Neuronal stem cell (in vitro differentiated cells): ENCODE data around the gene TMEM63A.

Experiments used
- DNase-seq: peaks from one replicate; pipeline ENCODE4 v3.0.0-alpha.2; 2013; ENCODE audit warnings: low spot score
- H2AFZ ChIP-seq: one replicate; pipeline ENCODE4 v1.6.1; 2013; ENCODE audit warnings: mild to moderate bottlenecking, low read length, inconsistent platforms
- H2AK5ac ChIP-seq: 2 replicates; pipeline ENCODE4 v1.6.1; 2013; ENCODE audit warnings: low read depth, mild to moderate bottlenecking, inconsistent platforms, low read length, moderate library complexity, mixed read lengths
- H2BK120ac ChIP-seq: 2 replicates; pipeline ENCODE4 v1.6.1; 2013; ENCODE audit warnings: low read depth, mild to moderate bottlenecking, inconsistent platforms, low read length, moderate library complexity, mixed read lengths
- H2BK12ac ChIP-seq: one replicate; pipeline ENCODE4 v1.6.1; 2013; ENCODE audit warnings: low read length, inconsistent platforms
- H2BK15ac ChIP-seq: 2 replicates; pipeline ENCODE4 v1.6.1; 2013; ENCODE audit warnings: mild to moderate bottlenecking, low read length, inconsistent platforms, mixed read lengths
- H2BK5ac ChIP-seq: one replicate; pipeline ENCODE4 v1.6.1; 2013; ENCODE audit warnings: inconsistent platforms, mild to moderate bottlenecking, low read length, moderate library complexity
- H3K14ac ChIP-seq: one replicate; pipeline ENCODE4 v1.6.1; 2013; ENCODE audit warnings: low read length, inconsistent platforms
- H3K18ac ChIP-seq: 2 replicates; pipeline ENCODE4 v1.6.1; 2013; ENCODE audit warnings: low read length, inconsistent platforms
- H3K23ac ChIP-seq: 2 replicates; pipeline ENCODE4 v1.6.1; 2013; ENCODE audit warnings: low read depth, mild to moderate bottlenecking, mixed read lengths, low read length, inconsistent platforms; ENCODE audit not compliant: poor library complexity
- H3K27ac ChIP-seq: replicated peaks from 3 replicates; pipeline ENCODE4 v1.5.1; 2013; ENCODE audit warnings: low read length, inconsistent platforms
- H3K27me3 ChIP-seq, 3 experiments: 2 replicates each; pipeline ENCODE4 v1.6.1; 2013; ENCODE audit warnings: low read length in 3 of 3, mild to moderate bottlenecking in 2 of 3, inconsistent platforms in 1 of 3, low read depth in 1 of 3, mixed read lengths in 1 of 3, moderate library complexity in 1 of 3; ENCODE audit not compliant: control insufficient read depth in 3 of 3, insufficient read depth in 3 of 3
- H3K36me3 ChIP-seq, 2 donors: replicated peaks in 1 of 2; 2 replicates each; pipeline ENCODE4 v1.6.1; 2013; ENCODE audit warnings: low read length in 2 of 2; ENCODE audit not compliant: control insufficient read depth in 2 of 2, insufficient read depth in 2 of 2
- H3K4ac ChIP-seq: 2 replicates; pipeline ENCODE4 v1.6.1; 2013; ENCODE audit warnings: inconsistent platforms, mild to moderate bottlenecking, low read length, moderate library complexity
- H3K4me1 ChIP-seq, 2 donors: 1 replicate in 1 of 2; 2 replicates in 1 of 2; pipeline ENCODE4 v1.6.1; 2013; ENCODE audit warnings: low read length in 2 of 2, low read depth in 1 of 2; ENCODE audit not compliant: control insufficient read depth in 2 of 2, insufficient read depth in 1 of 2
- H3K4me2 ChIP-seq: one replicate; pipeline ENCODE4 v1.6.1; 2013; ENCODE audit warnings: mild to moderate bottlenecking, low read length, inconsistent platforms; ENCODE audit not compliant: insufficient read depth, poor library complexity, severe bottlenecking
- H3K4me3 ChIP-seq, 2 donors: 2 replicates each; pipeline ENCODE4 v1.5.1; 2013; ENCODE audit warnings: low read length in 2 of 2, mild to moderate bottlenecking in 2 of 2, inconsistent platforms in 1 of 2, moderate library complexity in 1 of 2
- H3K79me1 ChIP-seq: one replicate; pipeline ENCODE4 v1.6.1; 2013; ENCODE audit warnings: low read depth, mild to moderate bottlenecking, inconsistent platforms, low read length, moderate library complexity
- H3K9ac ChIP-seq: one replicate; pipeline ENCODE4 v1.6.1; 2013; ENCODE audit warnings: mild to moderate bottlenecking, low read depth, low read length, inconsistent platforms; ENCODE audit not compliant: poor library complexity
- H3K9me3 ChIP-seq, 2 donors: replicated peaks in 1 of 2; 2 replicates each; pipeline versions ENCODE3 to v1.6.1; 2013; ENCODE audit warnings: low read length in 2 of 2, mild to moderate bottlenecking in 2 of 2, inconsistent platforms in 1 of 2, low read depth in 1 of 2, mixed read lengths in 1 of 2, moderate library complexity in 1 of 2; ENCODE audit not compliant: control insufficient read depth in 2 of 2, insufficient read depth in 1 of 2
- H4K8ac ChIP-seq: one replicate; pipeline ENCODE4 v1.6.1; 2013; ENCODE audit warnings: low read depth, mild to moderate bottlenecking, inconsistent platforms, low read length, moderate library complexity
- H4K91ac ChIP-seq: one replicate; pipeline ENCODE4 v1.6.1; 2013; ENCODE audit warnings: low read length, low read depth, mild to moderate bottlenecking, inconsistent platforms; ENCODE audit not compliant: poor library complexity
- WGBS, 2 donors: extraction: QIAGEN DNeasy Blood & Tissue Kit; methylation state at CpG; one replicate each; pipeline ENCODE4 v1.1.7; 2013; ENCODE audit warnings: missing lambda C conversion rate in 2 of 2, mixed read lengths in 1 of 2; ENCODE audit not compliant: insufficient read length in 2 of 2, insufficient replicate concordance in 1 of 2; ENCODE audit errors: extremely low coverage in 2 of 2; 5-methylcytosine and 5-hydroxymethylcytosine counted together

TMEM63A gene

GRCh38 chr1:225899044-225899925 lies 17.1 kb upstream of the TMEM63A start:
- Histone ChIP-seq H2BK15ac (no peak overlapping the region), H3K9me3 (no peaks in the 10 kb centered on the region)

GRCh38 chr1:225897595-225898514 lies 15.7 kb upstream of the TMEM63A start:
- H3K36me3 ChIP-seq = no peaks in the 10 kb centered on the region
- H4K8ac ChIP-seq = no peak overlapping the region
- H2AFZ ChIP-seq = peak overlapping the region; percentile 23
- no peak overlapping the region for H3K4me2 ChIP-seq
- H2BK5ac ChIP-seq = no peak overlapping the region
- peak overlapping the region; percentile 13 for H2AK5ac ChIP-seq
- no peak overlapping the region for H3K9ac ChIP-seq
- no peak overlapping the region for H3K4me3 ChIP-seq
- no peaks in the 10 kb centered on the region for H3K9me3 ChIP-seq
- no peak overlapping the region for H4K91ac ChIP-seq
- no peak for DNase-seq
- no peak overlapping the region for H2BK12ac ChIP-seq
- H3K4me1 ChIP-seq = peaks cover 11 to 13% of the 10 kb centered on the region in 2 donors
- no peaks in the 10 kb centered on the region for H3K27me3 ChIP-seq
- H3K27ac ChIP-seq = no peak overlapping the region
- no peak overlapping the region for H2BK15ac ChIP-seq
- no peak overlapping the region for H3K4ac ChIP-seq
- no peak overlapping the region for H3K18ac ChIP-seq
- H3K14ac ChIP-seq = no peak overlapping the region
- H3K23ac ChIP-seq = peak overlapping the region; percentile 26
- WGBS, 2 donors = no CpG with 5 or more reads among the region's 19 CpGs
- H2BK120ac ChIP-seq = no peak overlapping the region
- no peaks in the 10 kb centered on the region for H3K79me1 ChIP-seq

More at GRCh38 chr1:225899044-225899925, 17.1 kb upstream of the TMEM63A start:
- Histone ChIP-seq H2AFZ (peak overlapping the region; percentile 13), H3K14ac (no peak overlapping the region), H2BK120ac (no peak overlapping the region), H3K4me2 (no peak overlapping the region), H3K4me1 (peaks cover 11 to 13% of the 10 kb centered on the region in 2 donors), H3K36me3 (no peaks in the 10 kb centered on the region), H3K4ac (no peak overlapping the region), H3K27ac (no peak overlapping the region), H3K27me3 (no peaks in the 10 kb centered on the region), H2BK5ac (no peak overlapping the region), H3K23ac (no peak overlapping the region), H3K79me1 (no peaks in the 10 kb centered on the region), H3K9ac (peak overlapping the region; percentile 57), H4K8ac (no peak overlapping the region), H3K18ac (peak overlapping the region; percentile 92), H3K4me3 (no peak overlapping the region), H2AK5ac (peak overlapping the region; percentile 13), H2BK12ac (no peak overlapping the region), H4K91ac (peak overlapping the region; percentile 80)
- WGBS, 2 donors = no CpG with 5 or more reads among the region's 4 CpGs
- DNase-seq = no peak

GRCh38 chr1:225896937-225897549 lies 14.9 kb upstream of the TMEM63A start:
- H3K27me3 ChIP-seq = no peaks in the 10 kb centered on the region
- H3K9me3 ChIP-seq = no peaks in the 10 kb centered on the region
- H3K18ac ChIP-seq = peak overlapping the region; percentile 52
- H3K23ac ChIP-seq = no peak overlapping the region
- no peaks in the 10 kb centered on the region for H3K79me1 ChIP-seq
- H3K14ac ChIP-seq = no peak overlapping the region
- no peak overlapping the region for H2BK5ac ChIP-seq
- no peak overlapping the region for H3K4me2 ChIP-seq
- no peak overlapping the region for H2BK12ac ChIP-seq
- peak overlapping the region; percentile 38 for H2BK15ac ChIP-seq
- H3K27ac ChIP-seq = no peak overlapping the region
- H3K4me1 ChIP-seq = peaks cover 11 to 13% of the 10 kb centered on the region in 2 donors
- no peaks in the 10 kb centered on the region for H3K36me3 ChIP-seq
- H3K4me3 ChIP-seq = no peak overlapping the region
- no CpG with 5 or more reads among the region's 7 CpGs for WGBS, 2 donors
- peak overlapping the region; percentile 51 for H3K9ac ChIP-seq
- no peak for DNase-seq
- no peak overlapping the region for H4K91ac ChIP-seq
- no peak overlapping the region for H4K8ac ChIP-seq
- no peak overlapping the region for H3K4ac ChIP-seq
- H2AK5ac ChIP-seq = peak overlapping the region; percentile 63
- H2AFZ ChIP-seq = peak overlapping the region; percentile 47
- no peak overlapping the region for H2BK120ac ChIP-seq
